SKM-1 (cell line): ENCODE results near the gene PTPRN2.

Experiments
- DNase-seq: peaks from one replicate; lab custom pipeline; 2025; ENCODE audit not compliant: unreplicated experiment; lab: John Stamatoyannopoulos, UW

Gene PTPRN2

DNA sequence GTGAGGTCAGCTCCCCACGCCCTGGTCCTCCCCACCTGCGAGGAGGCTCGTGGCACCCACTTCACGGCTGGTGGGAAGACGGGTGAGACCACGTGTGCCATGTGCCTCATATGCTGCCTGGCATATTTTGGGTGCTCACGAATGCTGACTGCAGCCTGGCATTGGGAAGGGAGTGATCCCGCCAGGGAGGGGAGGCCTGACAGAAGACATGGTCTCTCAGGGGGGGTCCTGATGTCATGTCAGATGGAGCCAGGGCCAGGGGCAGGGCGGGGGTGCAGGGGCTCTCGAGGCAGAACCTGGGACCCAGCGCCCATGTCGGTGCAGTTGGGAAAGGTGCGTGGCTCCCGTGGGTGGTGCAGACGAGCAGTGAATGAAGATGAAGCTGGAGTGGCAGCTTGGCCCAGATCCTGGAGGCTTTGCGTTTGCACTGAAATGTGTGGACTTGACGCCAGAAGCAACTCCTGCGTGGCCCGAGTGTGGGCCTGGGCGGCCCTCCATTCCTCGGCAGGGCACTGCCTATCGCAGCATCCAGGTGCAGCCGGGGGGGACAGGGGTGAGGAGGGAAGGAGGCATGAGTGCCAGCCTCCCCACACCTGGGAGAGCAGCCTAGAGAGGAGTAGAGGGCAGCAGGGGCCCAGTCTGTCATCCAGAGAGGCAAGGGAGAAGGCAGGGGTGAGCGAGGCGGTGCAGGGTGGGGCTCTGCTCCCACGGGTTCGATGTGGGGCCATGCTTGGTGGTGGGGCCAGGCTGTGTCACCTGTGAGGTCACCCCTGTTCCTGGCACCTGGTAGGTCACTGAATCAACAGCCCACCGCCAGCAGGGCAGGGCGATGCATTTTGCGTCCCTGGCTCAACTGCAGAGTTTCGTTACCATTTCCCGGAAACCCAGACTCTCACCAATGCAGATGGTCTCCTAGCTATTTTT is 865.2 kb downstream of the PTPRN2 start:
- no peak for DNase-seq

- DNase-seq: no peak
Observed at GRCh38 chr7:157721468-157722136, 866.0 kb downstream of the PTPRN2 start.

DNA sequence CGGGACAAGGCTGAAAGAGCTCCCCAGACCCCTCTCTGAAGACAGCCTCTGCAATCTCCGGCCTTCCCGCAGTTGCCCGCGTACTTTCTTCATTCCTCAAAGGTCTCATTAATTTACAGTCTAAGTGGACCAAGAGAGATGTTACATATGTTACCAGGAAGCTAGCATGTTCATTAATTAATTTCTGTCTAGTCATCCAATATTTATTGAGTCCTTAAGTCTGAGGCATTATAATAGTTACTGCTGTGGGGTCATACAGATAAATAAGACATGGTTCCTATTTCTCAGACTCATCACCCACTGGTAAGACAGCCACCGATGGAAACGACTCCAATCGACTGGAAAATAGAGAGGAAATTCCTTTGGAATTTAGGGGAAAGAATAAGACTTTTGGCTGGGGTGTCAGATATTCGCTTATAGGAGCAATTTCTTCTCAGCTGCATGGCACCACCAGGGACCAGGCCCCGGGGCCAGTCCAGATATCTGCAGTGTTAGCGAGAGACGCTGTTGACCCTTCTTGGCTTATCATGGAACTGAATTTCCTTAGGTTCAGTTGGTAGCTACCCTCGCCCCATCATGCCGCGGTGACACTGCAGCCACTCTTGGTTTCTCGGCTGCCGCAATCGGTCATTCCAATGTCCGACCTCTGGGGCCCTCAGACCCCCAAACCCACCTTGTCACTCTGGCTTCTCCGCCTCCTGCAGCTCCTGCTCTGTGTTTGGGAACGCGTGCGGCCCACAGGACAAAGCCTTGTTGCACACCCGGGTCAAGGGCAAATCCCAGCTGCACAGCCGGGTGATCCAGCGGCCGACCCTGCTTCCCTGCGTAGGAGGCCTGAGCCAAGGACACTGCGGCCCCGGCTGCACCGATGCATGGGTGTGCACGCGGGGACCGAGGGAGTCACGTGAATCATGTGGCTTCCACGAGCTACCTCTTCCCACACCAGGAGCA is 867.6 kb downstream of the PTPRN2 start:
- no peak for DNase-seq

DNA sequence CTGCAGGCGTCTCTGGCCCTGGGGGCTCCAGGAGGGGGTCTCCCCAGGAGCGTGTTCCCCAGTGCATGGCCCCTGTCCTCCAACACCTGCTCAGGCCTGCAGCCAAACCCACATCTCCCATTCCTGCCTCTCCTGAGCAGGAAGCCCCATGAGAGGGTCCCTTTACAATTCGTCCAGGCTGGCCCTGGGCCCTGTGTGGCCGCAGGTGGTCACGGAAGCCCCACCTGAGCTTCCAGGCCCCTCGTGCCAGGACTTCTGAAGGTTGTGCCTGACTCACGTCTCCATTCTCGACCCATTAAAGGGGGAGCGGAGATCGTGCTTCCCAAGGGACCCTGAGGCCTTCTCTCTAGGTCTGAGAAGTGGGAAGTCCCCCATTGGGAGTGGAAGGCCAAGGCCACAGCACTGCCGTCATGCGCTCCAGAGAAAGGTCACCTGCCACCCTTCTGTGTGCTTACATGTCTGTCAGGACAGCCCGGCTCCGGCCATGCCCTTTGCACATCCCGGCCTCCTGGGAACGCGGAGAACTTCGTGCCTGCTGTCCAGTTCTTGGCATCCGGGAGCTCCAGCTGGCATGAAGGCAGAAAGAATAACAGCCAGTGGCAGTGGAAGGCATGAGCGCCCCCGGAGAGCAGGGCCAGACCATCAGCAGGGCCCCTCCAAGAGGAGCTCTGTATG is 868.5 kb downstream of the PTPRN2 start:
- no peak for DNase-seq

- DNase-seq: no peak
Observed at GRCh38 chr7:157718303-157719007, 869.2 kb downstream of the PTPRN2 start.

DNA sequence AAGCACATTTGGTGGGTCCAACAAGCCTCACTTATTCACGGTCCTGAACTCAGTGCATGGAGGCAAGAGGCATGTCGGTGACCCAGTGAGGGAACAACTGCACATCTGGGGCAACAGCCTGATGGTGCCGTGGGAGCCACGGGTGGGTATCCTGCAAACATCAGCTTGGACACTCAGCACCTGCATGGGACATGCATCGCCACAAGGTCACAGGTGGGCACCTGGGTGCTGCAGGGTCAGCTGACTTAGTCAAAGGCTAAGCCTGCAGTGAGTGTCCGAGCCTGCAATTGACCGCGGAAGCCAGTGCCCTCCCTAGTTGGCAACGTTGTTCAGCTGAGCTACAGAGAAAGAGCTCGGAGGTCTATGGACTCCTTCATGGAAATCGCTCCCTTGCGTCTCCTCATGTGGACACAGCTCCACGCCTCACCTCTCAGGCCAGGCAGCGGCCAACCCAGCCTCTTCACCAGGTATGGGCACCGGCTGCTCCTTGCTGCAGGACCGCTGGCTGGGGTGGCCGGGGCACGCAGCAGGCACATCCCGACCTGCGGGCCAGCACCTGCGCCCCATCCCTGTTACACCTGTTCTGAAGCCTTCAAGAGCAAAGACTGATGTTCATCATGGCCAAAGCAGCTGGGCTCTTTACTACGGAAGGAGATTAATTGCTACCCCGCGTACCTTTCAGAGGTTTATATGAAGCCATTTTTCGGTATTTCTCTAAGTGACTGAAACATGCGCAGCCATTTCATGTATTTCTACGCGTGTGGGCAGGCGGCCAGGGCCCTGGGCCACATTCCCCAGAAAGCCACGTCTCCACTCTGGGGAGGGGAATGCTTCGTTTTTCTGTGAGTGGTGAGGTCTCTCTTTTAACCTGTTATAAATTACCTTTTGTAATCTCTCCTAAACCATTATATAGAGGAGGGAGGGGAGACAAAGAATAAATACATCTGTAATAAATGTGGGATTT is 870.1 kb downstream of the PTPRN2 start:
- DNase-seq: no peak

- DNase-seq: no peak
Observed at GRCh38 chr7:157715938-157716280, 871.7 kb downstream of the PTPRN2 start.

DNA sequence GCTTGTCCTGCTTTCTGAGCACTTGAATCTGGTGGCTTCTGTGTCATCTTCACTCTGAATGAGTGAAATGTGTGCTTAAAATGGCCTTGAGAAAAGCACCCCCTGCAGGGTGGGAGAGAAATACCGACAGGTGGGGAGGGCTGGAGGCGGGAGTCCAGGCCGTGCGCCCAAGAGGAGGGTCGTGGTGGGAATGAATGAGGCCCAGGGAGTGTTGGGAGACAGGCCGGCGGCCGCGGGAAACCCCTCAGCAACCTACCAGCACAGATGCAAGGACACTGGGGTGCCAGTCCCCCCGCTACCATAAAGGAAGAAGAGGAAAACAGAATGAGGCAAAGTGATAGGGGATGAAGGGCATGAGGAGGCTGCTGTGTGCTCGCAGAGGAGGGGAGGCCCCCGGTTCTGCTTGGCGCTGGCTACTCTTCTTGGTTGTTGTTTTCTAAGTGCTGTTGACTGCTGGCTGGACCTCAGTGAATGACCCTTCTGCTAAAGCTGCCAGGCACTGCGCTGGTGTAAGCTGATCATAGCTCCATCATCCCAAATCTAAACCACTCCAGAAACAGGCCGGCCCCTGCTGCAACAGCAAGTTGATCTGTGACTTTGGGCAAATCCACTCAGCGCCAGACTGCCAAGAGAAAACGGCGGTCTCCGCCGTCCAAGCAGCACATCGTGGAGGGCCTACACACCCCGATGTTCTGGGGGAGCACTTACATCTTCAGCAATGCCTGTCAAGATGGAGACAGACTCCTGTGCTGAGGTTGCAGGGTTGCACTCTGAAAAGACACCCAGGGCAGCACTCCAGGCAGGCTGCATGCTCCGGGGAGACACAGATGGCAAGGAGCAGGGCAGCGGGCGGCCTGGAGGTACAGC is 872.3 kb downstream of the PTPRN2 start:
- no peak for DNase-seq

- no peak for DNase-seq
Observed at GRCh38 chr7:157714166-157715070, 873.2 kb downstream of the PTPRN2 start.

GRCh38 chr7:157713591-157713990 is 874.0 kb downstream of the PTPRN2 start:
- no peak for DNase-seq

DNA sequence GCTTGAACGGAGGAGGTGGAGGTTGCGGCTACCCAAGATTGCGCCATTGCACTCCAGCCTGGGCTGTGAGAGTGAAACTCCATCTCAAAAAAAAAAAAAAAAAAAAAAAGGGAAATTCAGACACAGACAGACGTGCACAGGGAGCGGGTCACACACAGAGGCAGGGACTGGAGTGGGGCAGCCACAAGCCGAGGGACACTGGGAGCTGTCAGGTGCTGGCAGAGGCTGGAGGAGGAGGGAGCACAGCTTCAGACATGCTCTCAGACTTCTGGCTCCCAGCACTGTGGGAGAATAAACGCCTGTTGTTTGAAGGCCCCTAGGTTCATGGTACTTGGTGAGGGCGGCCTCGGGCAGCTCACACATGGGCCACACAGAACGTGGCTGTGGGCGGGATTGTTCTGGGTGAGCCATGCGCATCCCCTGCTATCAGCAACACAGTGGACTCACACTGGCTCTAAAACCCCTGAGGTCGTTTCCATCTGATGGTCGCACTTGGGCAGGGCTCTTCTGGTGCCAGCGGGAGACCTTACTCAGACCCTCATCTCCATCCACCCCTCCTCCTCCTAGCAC is 874.9 kb downstream of the PTPRN2 start:
- no peak for DNase-seq

DNA sequence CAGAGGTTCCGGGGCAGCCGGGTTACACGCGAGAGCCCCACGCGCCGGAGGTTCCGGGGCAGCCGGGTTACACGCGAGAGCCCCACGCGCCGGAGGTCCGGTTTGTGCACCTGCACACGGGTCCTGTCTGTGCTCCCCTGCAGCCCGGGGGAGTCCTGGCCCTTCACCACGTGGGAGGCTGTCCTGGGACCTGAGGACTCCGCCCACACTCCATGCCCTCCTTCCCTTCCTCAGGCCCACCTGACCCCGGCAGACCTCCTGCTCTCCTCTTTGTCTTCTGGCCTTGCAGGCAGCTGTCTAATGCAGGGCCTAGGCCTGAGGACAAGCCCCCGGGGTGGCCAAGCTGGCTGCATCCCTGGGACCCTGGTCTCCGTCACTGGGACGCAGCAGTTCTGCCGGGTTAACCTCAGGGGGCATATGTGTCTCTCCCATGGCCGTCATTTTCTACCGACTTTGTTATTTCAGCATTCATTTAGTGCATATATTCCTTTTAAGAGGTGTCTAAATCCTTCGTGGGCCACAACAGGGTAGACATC is 876.2 kb downstream of the PTPRN2 start:
- DNase-seq: no peak

GRCh38 chr7:157710396-157710795 is 877.2 kb downstream of the PTPRN2 start:
- DNase-seq: no peak

GRCh38 chr7:157709531-157710251 is 877.9 kb downstream of the PTPRN2 start:
- no peak for DNase-seq

- no peak for DNase-seq
Observed at GRCh38 chr7:157708919-157709295, 878.7 kb downstream of the PTPRN2 start.
